CD4-positive, alpha-beta T cell (primary cell): ENCODE data around the gene FAM227B. TPM values are rescaled to one million over a fixed set of nuclear protein-coding genes. Genes with fewer than 3 reads are reported as not detected.

Experiments
- ATAC-seq: fragments of 200-7000 bp; cut with Tn5 transposase; one replicate; pipeline ENCODE4 v1.10.0; 2022; ENCODE audit warnings: mild to moderate bottlenecking; ENCODE audit not compliant: poor library complexity
- CTCF ChIA-PET: fragments of 350-600 bp; sonication (Branson Sonifier 250); formaldehyde crosslinking; loops from one replicate; lab custom pipeline; 2021; ENCODE audit warnings: antibody characterized with exemption, inconsistent platforms; lab: Charles Lee
- POLR2A ChIA-PET: fragments of 350-600 bp; sonication (Branson Sonifier 250); formaldehyde crosslinking; loops from one replicate; lab custom pipeline; 2021; ENCODE audit warnings: antibody characterized with exemption, inconsistent platforms; lab: Charles Lee
- DNase-seq, 14 experiments: peaks; one replicate each; pipeline ENCODE4 v3.0.0-alpha.2; 2013 to 2020; ENCODE audit warnings: mixed read lengths in 2 of 14
- H3K27ac ChIP-seq, 2 donors: one replicate each; pipeline versions ENCODE4 v1.5.1 to v1.7.0; 2013; ENCODE audit warnings: low read length in 2 of 2, low read depth in 1 of 2, mild to moderate bottlenecking in 1 of 2
- H3K27me3 ChIP-seq, 2 experiments: 1 replicate in 1 of 2; 2 replicates in 1 of 2; pipeline versions ENCODE4 v1.6.1 to v1.7.0; 2013; ENCODE audit warnings: low read length in 2 of 2, control low read depth in 1 of 2, mild to moderate bottlenecking in 1 of 2, moderate library complexity in 1 of 2; ENCODE audit not compliant: insufficient read depth in 2 of 2, control insufficient read depth in 1 of 2
- H3K36me3 ChIP-seq: one replicate; pipeline ENCODE4 v1.6.1; 2013; ENCODE audit warnings: low read length, control low read depth; ENCODE audit not compliant: insufficient read depth
- H3K4me1 ChIP-seq: one replicate; pipeline ENCODE4 v1.6.1; 2013; ENCODE audit warnings: low read length, control low read depth; ENCODE audit not compliant: insufficient read depth
- H3K4me3 ChIP-seq: one replicate; pipeline ENCODE4 v1.5.1; 2013; ENCODE audit warnings: mild to moderate bottlenecking, low read length, moderate library complexity
- H3K9me3 ChIP-seq, 2 experiments: 1 replicate in 1 of 2; 2 replicates in 1 of 2; pipeline versions ENCODE4 v1.6.1 to v1.7.0; 2013; ENCODE audit warnings: low read length in 2 of 2, mild to moderate bottlenecking in 2 of 2, control low read depth in 1 of 2, moderate library complexity in 1 of 2; ENCODE audit not compliant: control insufficient read depth in 1 of 2, insufficient read depth in 1 of 2
- H3K27ac Mint-ChIP-seq: one replicate; pipeline ENCODE4 v1.8.0; 2020; ENCODE audit warnings: mixed read lengths
- H3K27me3 Mint-ChIP-seq: one replicate; pipeline ENCODE4 v1.8.0; 2021; ENCODE audit warnings: mixed read lengths
- H3K36me3 Mint-ChIP-seq: one replicate; pipeline ENCODE4 v1.8.0; 2021; ENCODE audit warnings: low read depth, mixed read lengths
- H3K4me1 Mint-ChIP-seq: one replicate; pipeline ENCODE4 v1.8.0; 2021; ENCODE audit warnings: low read depth, mixed read lengths
- H3K4me3 Mint-ChIP-seq: one replicate; pipeline ENCODE4 v1.8.0; 2020; ENCODE audit warnings: mild to moderate bottlenecking, mixed read lengths
- H3K9me3 Mint-ChIP-seq: one replicate; pipeline ENCODE4 v1.8.0; 2020; ENCODE audit warnings: mixed read lengths
- intact Hi-C, 2 experiments: fragments of 100-400 bp; cut with DNase I in 1 of 2; cut with micrococcal nuclease in 1 of 2; formaldehyde crosslinking; loops; one replicate each; pipeline versions ENCODE4 v1.15.1 to v1.9.0; 2023 to 2025; cut with DNase I, micrococcal nuclease
- total RNA-seq, 174 experiments: library from RNA in 2 of 174; stranded (reverse) in 2 of 174; gene quantifications; one replicate each; pipeline ENCODE4 v1.2.3 and lab custom pipeline; 2021 to 2026
- TF ChIP-seq, protein P1 (sequence below): fragments of 200-600 bp; IDR thresholded peaks from one replicate; pipeline ENCODE4 v1.8.0; 2022; ENCODE audit warnings: antibody characterized with exemption, mild to moderate bottlenecking

The FAM227B gene
- total RNA-seq, 2 experiments from 2014 or later: 3.0 to 4.4 TPM

DNA sequence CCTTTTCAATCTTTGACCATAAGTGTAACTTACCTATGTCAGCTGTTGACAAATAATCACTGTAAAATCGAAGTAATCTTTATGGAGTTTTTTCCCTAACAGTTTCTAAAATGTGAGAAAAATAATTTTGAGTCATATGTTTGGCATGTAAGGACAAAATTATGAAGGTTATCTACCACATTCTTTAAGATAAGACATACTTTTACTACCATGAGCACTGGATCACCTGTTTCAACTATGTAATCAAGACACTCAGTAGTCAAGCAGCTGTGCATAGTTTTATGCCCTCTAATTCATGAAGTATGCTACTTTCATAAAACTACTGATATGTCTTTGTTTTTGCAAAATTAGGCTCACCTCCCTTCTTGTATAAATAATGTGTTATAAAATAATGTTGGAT lies 185.4 kb downstream of the FAM227B start:
- intact Hi-C loops: no loop called here
- no peaks in the 10 kb centered on the region for H3K9me3 Mint-ChIP-seq

GRCh38 chr15:49430046-49430445 lies 190.6 kb downstream of the FAM227B start:
- TF ChIP-seq, protein P1, sequence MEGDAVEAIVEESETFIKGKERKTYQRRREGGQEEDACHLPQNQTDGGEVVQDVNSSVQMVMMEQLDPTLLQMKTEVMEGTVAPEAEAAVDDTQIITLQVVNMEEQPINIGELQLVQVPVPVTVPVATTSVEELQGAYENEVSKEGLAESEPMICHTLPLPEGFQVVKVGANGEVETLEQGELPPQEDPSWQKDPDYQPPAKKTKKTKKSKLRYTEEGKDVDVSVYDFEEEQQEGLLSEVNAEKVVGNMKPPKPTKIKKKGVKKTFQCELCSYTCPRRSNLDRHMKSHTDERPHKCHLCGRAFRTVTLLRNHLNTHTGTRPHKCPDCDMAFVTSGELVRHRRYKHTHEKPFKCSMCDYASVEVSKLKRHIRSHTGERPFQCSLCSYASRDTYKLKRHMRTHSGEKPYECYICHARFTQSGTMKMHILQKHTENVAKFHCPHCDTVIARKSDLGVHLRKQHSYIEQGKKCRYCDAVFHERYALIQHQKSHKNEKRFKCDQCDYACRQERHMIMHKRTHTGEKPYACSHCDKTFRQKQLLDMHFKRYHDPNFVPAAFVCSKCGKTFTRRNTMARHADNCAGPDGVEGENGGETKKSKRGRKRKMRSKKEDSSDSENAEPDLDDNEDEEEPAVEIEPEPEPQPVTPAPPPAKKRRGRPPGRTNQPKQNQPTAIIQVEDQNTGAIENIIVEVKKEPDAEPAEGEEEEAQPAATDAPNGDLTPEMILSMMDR: no peak
- Mint-ChIP-seq H3K4me1 (no peaks in the 10 kb centered on the region), H3K4me3 (no peak overlapping the region), H3K27me3 (peaks cover 4% of the 10 kb centered on the region), H3K9me3 (no peaks in the 10 kb centered on the region), H3K27ac (no peak overlapping the region), H3K36me3 (no peaks in the 10 kb centered on the region)
- H3K27ac ChIP-seq: no peak overlapping the region
- no peaks in the 10 kb centered on the region for H3K36me3 ChIP-seq
- H3K4me3 ChIP-seq: no peak overlapping the region
- H3K9me3 ChIP-seq: no peaks in the 10 kb centered on the region
- CTCF ChIA-PET: no interaction called here
- ATAC-seq: no peak
- intact Hi-C loops: no loop called here
- POLR2A ChIA-PET: no interaction called here
- no peaks in the 10 kb centered on the region for H3K27me3 ChIP-seq
- no peak for DNase-seq
- no peaks in the 10 kb centered on the region for H3K4me1 ChIP-seq

More for the DNA sequence above, 185.4 kb downstream of the FAM227B start:
- no peak overlapping the region for H3K4me3 ChIP-seq
- DNase-seq (no peak), ATAC-seq (no peak)
- H3K4me1 ChIP-seq: no peaks in the 10 kb centered on the region
- H3K27ac Mint-ChIP-seq: no peak overlapping the region
- no peak overlapping the region for H3K27ac ChIP-seq
- H3K36me3 Mint-ChIP-seq: no peaks in the 10 kb centered on the region
- POLR2A ChIA-PET: no interaction called here
- H3K27me3 ChIP-seq: no peaks in the 10 kb centered on the region
- CTCF ChIA-PET: no interaction called here
- TF ChIP-seq, protein P1: no peak
- H3K27me3 Mint-ChIP-seq: no peaks in the 10 kb centered on the region
- H3K36me3 ChIP-seq: no peaks in the 10 kb centered on the region
- no peak overlapping the region for H3K4me3 Mint-ChIP-seq
- H3K9me3 ChIP-seq: no peaks in the 10 kb centered on the region
- H3K4me1 Mint-ChIP-seq: no peaks in the 10 kb centered on the region

GRCh38 chr15:49428409-49429095 lies 192.1 kb downstream of the FAM227B start:
- Mint-ChIP-seq H3K27me3 (peaks cover 4% of the 10 kb centered on the region), H3K27ac (no peak overlapping the region), H3K4me3 (no peak overlapping the region), H3K9me3 (no peaks in the 10 kb centered on the region), H3K4me1 (no peaks in the 10 kb centered on the region), H3K36me3 (no peaks in the 10 kb centered on the region)
- ChIA-PET POLR2A (no interaction called here), CTCF (no interaction called here)
- TF ChIP-seq, protein P1: no peak
- Histone ChIP-seq H3K4me1 (no peaks in the 10 kb centered on the region), H3K27ac (no peak overlapping the region), H3K27me3 (no peaks in the 10 kb centered on the region), H3K4me3 (no peak overlapping the region), H3K36me3 (no peaks in the 10 kb centered on the region), H3K9me3 (no peaks in the 10 kb centered on the region)
- DNase-seq: no peak
- no peak for ATAC-seq
- intact Hi-C loops: loop anchor here in 1 of 2 experiments (10.0 kb wide), 3 partner anchors 284 to 716 kb away; no protein-coding TSS in a partner anchor
